LNCaP clone FGC (cell line): ENCODE results near the gene JPH2.

Experiments used
- DNase-seq: peaks from one replicate; pipeline ENCODE4 v3.0.0-alpha.2; 2011; ENCODE audit warnings: low read depth
- H3K4me3 ChIP-seq: 2 replicates; pipeline ENCODE4 v1.5.1; 2011; ENCODE audit warnings: mild to moderate bottlenecking, low read depth, low read length, control low read depth
- CTCF ChIP-seq: IDR thresholded peaks from 2 replicates; pipeline ENCODE4 v1.5.1; 2012; ENCODE audit warnings: mild to moderate bottlenecking; ENCODE audit not compliant: control insufficient read depth, insufficient read depth; ENCODE audit errors: extremely low read depth

Gene JPH2

GRCh38 chr20:44126445-44126844 lies 60.5 kb downstream of the JPH2 start:
- TF ChIP-seq CTCF: no peak
- H3K4me3 ChIP-seq: no peak overlapping the region
- no peak for DNase-seq

DNA sequence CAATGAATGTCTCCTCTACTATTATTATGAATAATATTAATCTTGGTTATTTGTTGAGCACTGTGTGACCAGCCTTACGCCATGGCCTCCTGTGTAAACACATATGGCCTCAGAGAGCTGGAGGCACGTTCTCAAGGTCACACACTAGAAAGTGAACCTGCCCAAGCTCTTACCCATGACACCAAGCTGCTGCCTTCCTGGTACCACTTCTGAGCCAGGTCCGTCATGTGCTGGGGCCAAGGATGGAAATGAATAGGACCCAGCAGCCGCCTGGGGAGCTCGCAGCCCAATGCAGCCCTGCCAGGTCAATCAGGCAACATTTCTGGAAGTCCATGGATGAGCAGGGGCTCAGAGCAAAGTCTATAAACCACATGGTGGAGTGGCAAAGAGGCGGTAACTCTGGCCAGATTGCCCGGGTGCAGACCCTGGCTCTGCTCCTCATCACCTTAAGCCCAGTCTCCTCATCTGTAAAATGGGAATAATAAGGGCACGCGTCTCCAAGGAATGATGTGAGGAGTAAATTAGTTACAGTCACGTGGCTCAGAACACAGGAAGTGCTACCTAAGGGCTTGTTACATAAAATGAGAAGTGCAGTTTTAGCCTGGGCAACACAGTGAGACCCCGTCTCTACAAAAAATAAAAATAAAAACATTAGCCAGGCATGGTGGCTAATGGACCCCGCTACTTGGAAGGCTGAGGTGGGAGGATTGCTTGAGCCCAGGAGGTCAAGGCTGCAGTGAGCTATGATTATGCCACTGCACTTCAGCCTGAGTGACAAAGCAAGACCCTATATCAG lies 61.5 kb downstream of the JPH2 start:
- no peak overlapping the region for H3K4me3 ChIP-seq
- DNase-seq: no peak
- TF ChIP-seq CTCF: no peak

DNA sequence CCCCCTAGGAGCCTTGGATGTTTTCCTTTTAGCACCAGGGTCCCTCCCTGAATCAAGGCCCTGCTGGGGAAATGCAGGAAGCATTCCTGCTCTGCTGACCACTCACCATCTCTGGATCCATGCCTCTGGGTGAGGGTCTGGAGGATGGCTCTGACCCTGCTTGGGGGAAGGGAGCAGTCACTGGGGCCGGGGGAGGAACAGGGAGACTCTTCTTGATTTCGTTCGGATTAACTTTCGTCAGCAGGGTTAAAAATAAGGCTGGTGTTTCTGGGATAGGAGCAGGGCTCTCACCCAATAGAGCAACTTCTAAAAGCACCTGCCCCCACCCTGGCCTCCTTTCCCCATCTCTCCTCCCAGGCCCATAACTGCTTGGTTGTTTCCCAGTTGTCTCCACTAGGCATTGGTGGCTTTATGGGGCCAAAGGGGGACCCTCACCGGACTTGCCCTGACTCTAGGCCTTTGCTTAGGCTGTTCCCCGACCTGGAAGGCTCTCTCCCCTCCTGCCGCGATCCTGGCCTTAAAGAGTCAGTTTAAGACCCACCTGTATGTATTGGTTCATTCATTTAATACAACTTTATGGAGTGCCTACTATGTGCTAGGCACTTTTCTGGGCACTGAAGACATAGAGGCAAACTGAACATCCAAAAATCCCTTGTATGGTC lies 63.0 kb downstream of the JPH2 start:
- H3K4me3 ChIP-seq: no peak overlapping the region
- DNase-seq: no peak
- TF ChIP-seq CTCF: no peak

GRCh38 chr20:44123251-44123650 lies 63.7 kb downstream of the JPH2 start:
- no peak for TF ChIP-seq CTCF
- H3K4me3 ChIP-seq: no peak overlapping the region
- DNase-seq: no peak

- TF ChIP-seq CTCF: no peak
- no peak overlapping the region for H3K4me3 ChIP-seq
- no peak for DNase-seq
Observed at GRCh38 chr20:44120676-44121425, 66.1 kb downstream of the JPH2 start.

GRCh38 chr20:44118185-44119033 lies 68.6 kb downstream of the JPH2 start:
- no peak for TF ChIP-seq CTCF
- H3K4me3 ChIP-seq: no peak overlapping the region
- DNase-seq: no peak
